HG03095 (cell line): ENCODE data around the gene CPED1.
"Not testable (repeated sequence)": the region's sequence is repeated elsewhere in the genome, so short reads cannot be mapped to it uniquely, and the experiment has no call there.

Experiments
- ATAC-seq: cut with Tn5 transposase; IDR thresholded peaks from one replicate; pipeline ENCODE4 v1.9.1; 2021; ENCODE audit warnings: moderate library complexity; ENCODE audit not compliant: unreplicated experiment

Gene CPED1

GRCh38 chr7:121272676-121273075 lies 284.2 kb downstream of the CPED1 start:
- ATAC-seq: no peak

- no peak for ATAC-seq
These were observed 285.1 kb downstream of the CPED1 start for GRCh38 chr7:121273467-121274167.

GRCh38 chr7:121274467-121274866 lies 286.0 kb downstream of the CPED1 start:
- no peak for ATAC-seq

GRCh38 chr7:121275204-121275603 lies 286.7 kb downstream of the CPED1 start:
- no peak for ATAC-seq

- ATAC-seq: no peak
These were observed 287.8 kb downstream of the CPED1 start for GRCh38 chr7:121276313-121276712.

GRCh38 chr7:121278120-121279021 lies 289.9 kb downstream of the CPED1 start:
- peak; percentile 100 for ATAC-seq

GRCh38 chr7:121279060-121279620 lies 290.6 kb downstream of the CPED1 start:
- no peak for ATAC-seq

- ATAC-seq: no peak
These were observed 291.3 kb downstream of the CPED1 start for GRCh38 chr7:121279822-121280221.

- ATAC-seq: no peak
These were observed 292.1 kb downstream of the CPED1 start for GRCh38 chr7:121280656-121281055.

- no peak for ATAC-seq
These were observed 293.6 kb downstream of the CPED1 start for GRCh38 chr7:121282129-121282528.

- no peak for ATAC-seq
These were observed 296.7 kb downstream of the CPED1 start for GRCh38 chr7:121285066-121285667.

- ATAC-seq: no peak
These were observed 297.7 kb downstream of the CPED1 start for GRCh38 chr7:121286186-121286585.

- ATAC-seq: no peak
These were observed 298.5 kb downstream of the CPED1 start for GRCh38 chr7:121286742-121287734.

- ATAC-seq: no peak
These were observed 300.4 kb downstream of the CPED1 start for GRCh38 chr7:121288894-121289293.

- not testable (repeated sequence) for ATAC-seq
These were observed 301.4 kb downstream of the CPED1 start for GRCh38 chr7:121289930-121290329.

GRCh38 chr7:121294448-121294992 lies 306.0 kb downstream of the CPED1 start:
- ATAC-seq: no peak

- no peak for ATAC-seq
These were observed 309.3 kb downstream of the CPED1 start for GRCh38 chr7:121297843-121298242.

- no peak for ATAC-seq
These were observed 310.3 kb downstream of the CPED1 start for GRCh38 chr7:121298831-121299239.

GRCh38 chr7:121300685-121301420 lies 312.3 kb downstream of the CPED1 start:
- no peak for ATAC-seq
